Transverse colon (tissue), 4 donors: Measurements from ENCODE around the gene GFOD1. TPM values are rescaled to one million over a fixed set of nuclear protein-coding genes. Genes with fewer than 3 reads are reported as not detected.

Experiments
- DNase-seq: peaks from one replicate; pipeline ENCODE4 v3.0.0-alpha.2; 2019
- H3K27ac ChIP-seq, 4 donors: fragments of 200-600 bp; sonication (generic); 2 replicates each; pipeline ENCODE4 v1.5.1; 2016 to 2018; ENCODE audit warnings: inconsistent platforms in 4 of 4
- H3K27me3 ChIP-seq: fragments of 200-600 bp; sonication (generic); 2 replicates; pipeline ENCODE4 v1.5.1; 2017; ENCODE audit warnings: inconsistent platforms
- H3K36me3 ChIP-seq, 4 donors: fragments of 200-600 bp; sonication (generic); 2 replicates each; pipeline ENCODE4 v1.5.1; 2017 to 2019; ENCODE audit warnings: inconsistent platforms in 4 of 4
- H3K4me1 ChIP-seq, 4 donors: fragments of 200-600 bp; sonication (generic); 2 replicates each; pipeline ENCODE4 v1.5.1; 2017 to 2020; ENCODE audit warnings: inconsistent platforms in 4 of 4
- H3K4me3 ChIP-seq, 4 donors: fragments of 200-600 bp; sonication (generic); 1 replicate in 1 of 4; 2 replicates in 3 of 4; pipeline versions ENCODE4 v1.5.1 to v1.6.1; 2017 to 2019; ENCODE audit warnings: inconsistent platforms in 4 of 4
- H3K9me3 ChIP-seq, 2 donors: fragments of 200-600 bp; sonication (generic); 2 replicates each; pipeline ENCODE4 v1.5.1; 2017 to 2019; ENCODE audit warnings: inconsistent platforms in 2 of 2
- CTCF ChIP-seq, 5 experiments: fragments of 200-600 bp in 3 of 5; fragments of 450-650 bp in 2 of 5; sonication (generic) in 3 of 5; IDR thresholded peaks; 1 replicate in 2 of 5; 2 replicates in 3 of 5; pipeline ENCODE4 v1.5.1; 2016 to 2017; ENCODE audit warnings: antibody characterized with exemption in 5 of 5, inconsistent platforms in 3 of 5, mild to moderate bottlenecking in 2 of 5, moderate library complexity in 1 of 5
- EP300 ChIP-seq: sonication (generic); formaldehyde crosslinking; IDR thresholded peaks from one replicate; pipeline ENCODE4 v1.6.1; 2017; ENCODE audit warnings: antibody characterized with exemption, low read depth
- POLR2A ChIP-seq: fragments of 450-650 bp; IDR thresholded peaks from one replicate; pipeline ENCODE4 v1.6.1; 2016; ENCODE audit warnings: antibody characterized with exemption, mild to moderate bottlenecking, moderate library complexity
- POLR2AphosphoS5 ChIP-seq, 3 donors: sonication (generic); formaldehyde crosslinking; IDR thresholded peaks; one replicate each; pipeline ENCODE4 v1.6.1; 2016; ENCODE audit warnings: antibody characterized with exemption in 3 of 3
- WGBS, 2 donors: methylation state at CpG; one replicate each; pipeline ENCODE4 v1.1.5; 2018; ENCODE audit warnings: low coverage in 1 of 2; 5-methylcytosine and 5-hydroxymethylcytosine counted together
- in situ Hi-C, 4 donors: fragments of 200-750 bp; cut with MboI; loops; one replicate each; pipeline versions ENCODE4 v1.15.0 to v1.15.1; 2017; ENCODE audit warnings: low sequenced_read_pairs in 3 of 4, low pct_ligation_motif_present in 1 of 4, low pct_unique_long_range_greater_than_20kb in 1 of 4
- intact Hi-C: fragments of 100-400 bp; cut with DNase I; formaldehyde crosslinking; loops from one replicate; pipeline ENCODE4 v1.15.1; 2023; ENCODE audit warnings: low total_unique reads
- total RNA-seq, 4 donors: library from RNA; depleted of rRNA; stranded (reverse); fragments of >200 nt; gene quantifications; one replicate each; pipeline ENCODE4 v1.1.0, GENCODE V29; 2016

The GFOD1 gene
- total RNA-seq, 4 donors from 2014 or later: 8.4 to 36.7 (median 19.9) TPM

- H3K27me3 ChIP-seq: no peaks in the 10 kb centered on the region
- H3K4me1 ChIP-seq: peaks cover 0 to 10% (median 0%) of the 10 kb centered on the region in 4 donors
- no peak overlapping the region for H3K4me3 ChIP-seq
- TF ChIP-seq EP300 (no peak), CTCF (IDR thresholded peaks at IDR 0.05) (no peak), POLR2AphosphoS5 (IDR thresholded peaks at IDR 0.05) (peak in 2 of 3 donors; percentile 71 to 82), POLR2A (peak; percentile 62)
- H3K27ac ChIP-seq: peak overlapping the region; percentile 71 to 83 (median 77)
- DNase-seq: peak; percentile 38
- WGBS, 2 donors: 52 to 56% methylated on average over 1 of the region's 1 CpG
- in situ Hi-C loops: no loop called here
- intact Hi-C loops: no loop called here
- H3K9me3 ChIP-seq: no peaks in the 10 kb centered on the region
- no peaks in the 10 kb centered on the region for H3K36me3 ChIP-seq
Observed at GRCh38 chr6:13500264-13500663, 12.9 kb upstream of the GFOD1 start.

GRCh38 chr6:13496513-13497190, 9.3 kb upstream of the GFOD1 start:
- Histone ChIP-seq H3K27ac (no peak overlapping the region), H3K36me3 (no peaks in the 10 kb centered on the region), H3K4me3 (no peak overlapping the region), H3K4me1 (peaks cover 0 to 6% (median 0%) of the 10 kb centered on the region in 4 donors), H3K9me3 (no peaks in the 10 kb centered on the region), H3K27me3 (no peaks in the 10 kb centered on the region)
- TF ChIP-seq EP300: no peak
- no peak for TF ChIP-seq CTCF (IDR thresholded peaks at IDR 0.05)
- TF ChIP-seq POLR2A: no peak
- no peak for TF ChIP-seq POLR2AphosphoS5 (IDR thresholded peaks at IDR 0.05)
- intact Hi-C loops: no loop called here
- no peak for DNase-seq
- WGBS, 2 donors: 44 to 50% methylated on average over 1 of the region's 1 CpG
- in situ Hi-C loops: no loop called here

GRCh38 chr6:13495818-13496217, 8.4 kb upstream of the GFOD1 start:
- in situ Hi-C loops (no loop called here), intact Hi-C loops (no loop called here)
- Histone ChIP-seq H3K4me1 (peaks cover 0 to 5% (median 0%) of the 10 kb centered on the region in 4 donors), H3K9me3 (no peaks in the 10 kb centered on the region), H3K36me3 (no peaks in the 10 kb centered on the region), H3K27ac (no peak overlapping the region), H3K27me3 (no peaks in the 10 kb centered on the region), H3K4me3 (no peak overlapping the region)
- 81 to 86% methylated on average over 3 of the region's 3 CpGs for WGBS, 2 donors
- no peak for TF ChIP-seq EP300
- TF ChIP-seq CTCF (IDR thresholded peaks at IDR 0.05): no peak
- no peak for TF ChIP-seq POLR2A
- TF ChIP-seq POLR2AphosphoS5 (IDR thresholded peaks at IDR 0.05): no peak
- no peak for DNase-seq

GRCh38 chr6:13495112-13495776, 7.8 kb upstream of the GFOD1 start:
- DNase-seq: no peak
- Histone ChIP-seq H3K4me1 (no peaks in the 10 kb centered on the region), H3K36me3 (no peaks in the 10 kb centered on the region), H3K27ac (no peak overlapping the region), H3K4me3 (no peak overlapping the region), H3K27me3 (no peaks in the 10 kb centered on the region), H3K9me3 (no peaks in the 10 kb centered on the region)
- WGBS, 2 donors: 70 to 88% methylated on average over 4 to 5 of the region's 5 CpGs
- TF ChIP-seq POLR2AphosphoS5 (IDR thresholded peaks at IDR 0.05) (no peak), EP300 (no peak), POLR2A (no peak), CTCF (IDR thresholded peaks at IDR 0.05) (no peak)
- intact Hi-C loops (no loop called here), in situ Hi-C loops (no loop called here)
